GM18499 (cell line): ENCODE data around the gene GALNT7.

Experiments
- ATAC-seq: cut with Tn5 transposase; IDR thresholded peaks from one replicate; pipeline ENCODE4 v1.9.1; 2021; ENCODE audit warnings: moderate number of reproducible peaks; ENCODE audit not compliant: insufficient read depth, unreplicated experiment

Gene GALNT7

GRCh38 chr4:173227756-173228155, 59.1 kb downstream of the GALNT7 start:
- ATAC-seq = no peak

DNA sequence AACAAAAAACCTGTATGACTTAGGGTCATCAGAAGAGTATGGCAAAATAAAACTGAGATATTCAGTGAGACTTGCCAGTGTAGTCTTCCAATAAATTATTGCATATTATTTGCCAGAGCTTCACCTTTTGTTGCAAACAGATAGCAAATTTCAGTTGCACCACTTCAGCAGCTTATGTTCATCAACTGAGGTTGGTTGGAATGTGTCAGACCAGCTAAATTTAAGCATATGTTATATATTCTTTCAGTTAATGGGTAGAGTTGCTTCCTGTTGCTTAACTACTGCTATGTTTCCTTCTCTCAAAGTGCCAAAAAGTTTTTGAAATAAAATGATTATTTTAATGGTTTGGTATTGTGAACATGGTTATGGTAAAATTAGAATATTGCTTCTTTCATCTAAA, 61.5 kb downstream of the GALNT7 start:
- no peak for ATAC-seq

- peak; percentile 48 for ATAC-seq
Observed at GRCh38 chr4:173231916-173232315, 63.3 kb downstream of the GALNT7 start.

- ATAC-seq = no peak
Observed at GRCh38 chr4:173233857-173234256, 65.2 kb downstream of the GALNT7 start.

GRCh38 chr4:173235050-173235449, 66.4 kb downstream of the GALNT7 start:
- ATAC-seq = no peak

GRCh38 chr4:173236301-173236700, 67.7 kb downstream of the GALNT7 start:
- no peak for ATAC-seq

GRCh38 chr4:173237152-173237551, 68.5 kb downstream of the GALNT7 start:
- ATAC-seq = no peak

DNA sequence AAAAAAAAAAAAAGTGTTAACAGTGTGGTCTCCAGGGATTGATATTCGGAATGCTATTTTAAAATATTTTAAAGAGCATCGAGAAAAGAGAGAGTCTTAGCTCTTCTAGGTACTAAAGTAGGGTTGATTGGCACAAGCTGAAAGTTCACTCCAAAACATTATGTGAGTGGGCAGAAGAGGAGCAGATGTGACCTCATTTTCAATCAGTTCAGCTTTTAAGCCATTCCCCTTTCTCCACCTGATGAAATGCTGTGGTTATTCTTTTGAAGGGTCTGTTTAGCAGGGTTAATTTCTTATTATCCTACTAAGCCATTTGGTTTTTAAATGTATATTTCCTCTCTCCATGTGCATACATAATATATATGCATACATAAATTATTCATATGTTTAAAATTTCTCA, 69.2 kb downstream of the GALNT7 start:
- ATAC-seq = no peak

GRCh38 chr4:173240696-173241095, 72.1 kb downstream of the GALNT7 start:
- no peak for ATAC-seq

- no peak for ATAC-seq
Observed at GRCh38 chr4:173242466-173243250, 74.0 kb downstream of the GALNT7 start.

DNA sequence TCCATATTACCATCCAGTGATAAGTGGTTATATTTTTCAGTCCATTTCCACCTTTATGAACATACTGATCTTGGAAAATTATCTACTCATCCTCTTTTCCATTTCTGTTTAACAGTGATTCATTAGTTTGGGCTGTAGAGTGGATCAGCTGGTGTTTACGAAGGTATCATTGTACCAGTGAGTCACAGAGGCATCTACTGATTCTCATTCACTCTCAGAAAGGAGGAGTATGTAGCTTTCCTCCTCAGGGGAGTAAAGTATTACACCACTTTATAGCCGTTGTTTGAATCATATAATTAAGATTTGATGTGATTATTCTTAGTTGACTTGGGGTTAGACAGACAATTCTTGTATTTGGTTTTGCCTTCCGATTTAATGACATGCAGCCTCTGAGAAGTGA, 74.7 kb downstream of the GALNT7 start:
- ATAC-seq = no peak

GRCh38 chr4:173243917-173244658, 75.5 kb downstream of the GALNT7 start:
- peak; percentile 78 for ATAC-seq

DNA sequence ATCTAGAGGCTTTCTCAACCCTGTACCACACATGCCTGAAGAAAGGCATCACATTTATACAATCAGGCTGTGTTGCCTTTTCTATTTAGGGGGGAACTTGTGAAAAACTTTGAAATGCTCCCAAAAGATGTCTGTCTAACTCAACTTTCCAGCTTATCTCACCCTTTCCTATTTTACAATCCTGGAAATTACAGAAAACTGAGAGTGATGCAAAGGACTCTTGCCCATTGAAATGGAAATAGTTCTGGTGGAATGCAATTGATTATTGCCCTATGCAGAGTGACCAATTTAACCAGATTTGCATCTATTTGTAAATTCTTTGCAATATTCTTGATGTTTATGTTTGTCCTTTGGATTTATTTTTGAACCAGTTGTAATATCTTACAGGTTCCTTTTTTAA, 77.3 kb downstream of the GALNT7 start:
- no peak for ATAC-seq

- ATAC-seq = peak; percentile 37
Observed at GRCh38 chr4:173246719-173247118, 78.1 kb downstream of the GALNT7 start.

- ATAC-seq = no peak
Observed at GRCh38 chr4:173247321-173247720, 78.7 kb downstream of the GALNT7 start.

DNA sequence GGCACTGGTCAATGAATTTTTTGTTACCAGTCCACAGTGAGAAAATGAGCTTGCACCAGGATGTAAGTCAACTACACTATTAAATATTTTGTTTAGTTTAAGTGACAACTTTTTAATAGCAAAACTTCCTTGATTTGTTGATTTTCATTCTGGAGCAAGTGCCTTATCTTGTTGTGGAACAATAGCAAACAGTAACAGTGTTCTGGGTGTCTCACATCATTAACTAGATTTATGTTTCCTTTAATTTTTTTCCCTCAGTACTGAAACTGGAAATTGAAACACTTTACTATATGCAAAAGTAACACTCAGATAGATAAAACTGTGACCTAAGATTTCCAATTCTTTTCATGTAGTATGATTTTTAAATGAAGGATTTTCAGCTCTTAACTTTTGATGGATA, 80.1 kb downstream of the GALNT7 start:
- ATAC-seq = no peak

GRCh38 chr4:173252024-173252935, 83.7 kb downstream of the GALNT7 start:
- ATAC-seq = peak; percentile 97

DNA sequence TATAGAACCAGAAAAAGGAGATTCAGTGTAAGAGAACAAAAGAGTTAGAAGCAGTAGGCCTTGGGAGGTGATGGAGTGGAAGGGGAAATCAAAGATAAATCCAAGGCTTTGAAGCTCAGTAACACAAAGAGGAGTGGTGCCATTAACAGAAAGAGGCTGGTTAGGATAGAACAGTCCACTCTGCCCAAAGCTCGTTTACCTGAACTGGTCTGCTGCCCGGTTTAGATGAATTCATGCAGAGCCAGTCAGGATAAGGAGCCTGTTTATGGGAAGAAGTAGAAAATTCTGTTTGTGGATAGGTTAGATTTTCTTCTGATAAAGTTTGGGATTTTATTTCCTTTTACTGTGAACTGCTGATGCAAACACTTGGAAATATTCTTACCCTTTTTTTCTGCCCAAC, 85.0 kb downstream of the GALNT7 start:
- ATAC-seq = no peak

DNA sequence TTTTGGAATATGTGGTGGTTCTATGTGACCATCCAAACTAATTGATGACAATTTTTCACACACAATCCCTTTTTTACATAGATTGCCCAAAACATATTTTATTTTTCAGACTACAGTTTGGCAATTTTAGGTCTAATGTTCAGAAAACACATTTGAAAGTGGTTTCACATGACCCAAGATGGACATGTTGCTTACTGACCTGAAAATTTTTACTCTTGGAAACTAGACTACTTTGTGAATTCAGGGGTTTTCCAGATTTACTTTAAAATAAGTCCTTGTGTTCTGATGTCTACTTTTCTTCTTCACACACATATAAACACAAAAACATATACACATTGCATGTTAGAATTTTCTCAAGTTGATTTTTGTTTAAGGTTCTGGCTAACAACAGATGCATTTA, 86.0 kb downstream of the GALNT7 start:
- ATAC-seq = no peak

DNA sequence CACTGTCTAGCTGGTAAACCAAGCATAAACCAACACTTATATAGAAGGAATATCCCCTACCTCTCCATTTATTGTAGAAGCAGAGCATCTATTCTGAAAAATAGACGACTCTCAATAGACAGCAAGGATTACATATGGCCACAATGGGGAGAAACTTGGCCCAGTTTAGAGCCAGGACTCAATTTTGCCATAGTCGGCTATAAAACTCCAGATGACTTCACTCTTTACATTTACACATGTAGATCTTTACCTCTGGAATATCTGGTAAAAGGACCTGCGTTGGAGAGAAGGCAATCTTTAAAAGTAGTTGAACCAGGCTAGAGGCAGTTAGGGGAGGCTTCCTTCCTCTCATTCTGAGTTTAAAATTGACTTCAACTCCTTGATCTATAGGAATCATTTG, 88.2 kb downstream of the GALNT7 start:
- no peak for ATAC-seq
